Astrocyte (in vitro differentiated cells and primary cell): ENCODE measurements around the gene EGFR. TPM values are rescaled to one million over a fixed set of nuclear protein-coding genes. Genes with fewer than 3 reads are reported as not detected.

Experiments used
- DNase-seq: peaks from one replicate; pipeline ENCODE4 v3.0.0-alpha.2; 2010; ENCODE audit warnings: low read depth
- FAIRE-seq: peaks from 2 replicates; lab custom pipeline; 2011; peaks lifted over from hg19 to GRCh38; lab: Jason Lieb, UNC
- H2AFZ ChIP-seq: 2 replicates; pipeline ENCODE4 v1.6.0; 2012; ENCODE audit warnings: low read depth, low read length, inconsistent platforms
- H3K27ac ChIP-seq: 2 replicates; pipeline ENCODE4 v1.5.1; 2011; ENCODE audit warnings: low read depth, low read length, inconsistent platforms
- H3K27me3 ChIP-seq: 2 replicates; pipeline ENCODE4 v1.6.0; 2011; ENCODE audit warnings: low read length, inconsistent platforms; ENCODE audit not compliant: insufficient read depth
- H3K36me3 ChIP-seq: 2 replicates; pipeline ENCODE4 v1.5.1; 2011; ENCODE audit warnings: low read length, inconsistent platforms; ENCODE audit not compliant: insufficient read depth
- H3K4me1 ChIP-seq: 2 replicates; pipeline ENCODE4 v1.5.1; 2011; ENCODE audit warnings: low read length, inconsistent platforms; ENCODE audit not compliant: insufficient read depth
- H3K4me2 ChIP-seq: 2 replicates; pipeline ENCODE4 v1.6.0; 2012; ENCODE audit warnings: low read length, inconsistent platforms
- H3K4me3 ChIP-seq: 2 replicates; pipeline ENCODE4 v1.5.1; 2011; ENCODE audit warnings: low read depth, mild to moderate bottlenecking, low read length, inconsistent platforms; ENCODE audit not compliant: insufficient read depth
- H3K79me2 ChIP-seq: 2 replicates; pipeline ENCODE4 v1.6.0; 2012; ENCODE audit warnings: mild to moderate bottlenecking, low read length, inconsistent platforms; ENCODE audit not compliant: insufficient read depth
- H3K9ac ChIP-seq: 2 replicates; pipeline ENCODE4 v1.6.0; 2012; ENCODE audit warnings: mild to moderate bottlenecking, low read length, inconsistent platforms
- H3K9me3 ChIP-seq: 2 replicates; pipeline ENCODE4 v1.5.1; 2012; ENCODE audit warnings: low read depth, mild to moderate bottlenecking, low read length, inconsistent platforms; ENCODE audit not compliant: insufficient read depth
- H4K20me1 ChIP-seq: 2 replicates; pipeline ENCODE4 v1.6.0; 2012; ENCODE audit warnings: low read length, inconsistent platforms; ENCODE audit not compliant: insufficient read depth
- H3K27ac Mint-ChIP-seq: one replicate; pipeline ENCODE4 v1.8.0; 2021; ENCODE audit warnings: mild to moderate bottlenecking, mixed read lengths; ENCODE audit not compliant: unreplicated experiment
- H3K27me3 Mint-ChIP-seq: one replicate; pipeline ENCODE4 v1.8.0; 2021; ENCODE audit warnings: low read depth, mixed read lengths; ENCODE audit not compliant: unreplicated experiment
- H3K36me3 Mint-ChIP-seq: one replicate; pipeline ENCODE4 v1.8.0; 2021; ENCODE audit warnings: low read depth, mixed read lengths; ENCODE audit not compliant: unreplicated experiment
- H3K4me1 Mint-ChIP-seq: one replicate; pipeline ENCODE4 v1.8.0; 2021; ENCODE audit warnings: low read depth, mixed read lengths; ENCODE audit not compliant: unreplicated experiment
- H3K4me3 Mint-ChIP-seq: one replicate; pipeline ENCODE4 v1.8.0; 2021; ENCODE audit warnings: mild to moderate bottlenecking, moderate library complexity, mixed read lengths; ENCODE audit not compliant: unreplicated experiment
- H3K9me3 Mint-ChIP-seq: one replicate; pipeline ENCODE4 v1.8.0; 2021; ENCODE audit warnings: mild to moderate bottlenecking, mixed read lengths; ENCODE audit not compliant: unreplicated experiment
- CTCF ChIP-seq: IDR thresholded peaks from 2 replicates; pipeline ENCODE4 v1.5.1; 2011; ENCODE audit warnings: low read depth, mild to moderate bottlenecking, inconsistent platforms, low read length, moderate library complexity; ENCODE audit not compliant: insufficient read depth
- EZH2 ChIP-seq: IDR thresholded peaks from 2 replicates; pipeline ENCODE4 v1.6.1; 2012; ENCODE audit warnings: mild to moderate bottlenecking, low read length, inconsistent platforms; ENCODE audit not compliant: insufficient read depth
- total RNA-seq: library from RNA; stranded (reverse); gene quantifications from 2 replicates; pipeline ENCODE4 v1.2.1, GENCODE V29; 2021

The EGFR gene
- total RNA-seq, 1 donor from 2014 or later, result 27.3 TPM

DNA sequence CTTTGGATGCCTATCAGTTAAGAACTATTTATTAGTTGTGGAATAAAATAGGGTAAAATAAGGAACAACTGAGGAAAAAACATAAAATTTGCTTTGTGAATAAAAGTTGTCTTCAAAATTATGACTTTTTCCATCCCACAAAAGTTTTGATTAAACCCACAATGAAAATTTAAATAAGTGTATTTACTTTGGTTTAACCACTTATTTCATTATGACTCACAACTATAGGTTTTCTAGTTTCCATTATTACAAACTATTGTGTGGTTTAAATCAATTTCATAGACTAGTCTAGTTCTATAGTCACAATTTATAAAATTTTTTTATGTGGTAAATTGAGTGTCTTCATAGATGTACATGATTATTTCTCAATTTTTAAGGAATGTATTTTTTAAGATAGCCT lies 116.6 kb downstream of the EGFR start:
- no peaks in the 10 kb centered on the region for H3K9me3 ChIP-seq
- no peak overlapping the region for H2AFZ ChIP-seq
- H3K27me3 ChIP-seq, result no peaks in the 10 kb centered on the region
- Mint-ChIP-seq H3K9me3 (peaks cover 1% of the 10 kb centered on the region), H3K36me3 (peaks cover 3% of the 10 kb centered on the region), H3K4me1 (peaks cover 34% of the 10 kb centered on the region), H3K4me3 (no peak overlapping the region), H3K27me3 (no peaks in the 10 kb centered on the region), H3K27ac (no peak overlapping the region)
- peak overlapping the region; percentile 100 for H3K27ac ChIP-seq
- H3K4me2 ChIP-seq, result no peak overlapping the region
- TF ChIP-seq EZH2, result no peak
- TF ChIP-seq CTCF, result no peak
- no peak for FAIRE-seq
- H4K20me1 ChIP-seq, result no peaks in the 10 kb centered on the region
- H3K9ac ChIP-seq, result no peak overlapping the region
- H3K79me2 ChIP-seq, result peaks cover 45% of the 10 kb centered on the region
- no peak for DNase-seq
- H3K4me3 ChIP-seq, result no peak overlapping the region
- H3K4me1 ChIP-seq, result peaks cover 43% of the 10 kb centered on the region
- H3K36me3 ChIP-seq, result peaks cover 3% of the 10 kb centered on the region

GRCh38 chr7:55138663-55139062 lies 119.8 kb downstream of the EGFR start:
- H4K20me1 ChIP-seq, result no peaks in the 10 kb centered on the region
- no peak overlapping the region for H3K4me3 ChIP-seq
- Mint-ChIP-seq H3K4me1 (peaks cover 14% of the 10 kb centered on the region), H3K27me3 (no peaks in the 10 kb centered on the region), H3K9me3 (peaks cover 1% of the 10 kb centered on the region), H3K27ac (no peak overlapping the region), H3K4me3 (no peak overlapping the region), H3K36me3 (peaks cover 3% of the 10 kb centered on the region)
- H3K4me1 ChIP-seq, result peaks cover 11% of the 10 kb centered on the region
- FAIRE-seq (no peak), DNase-seq (no peak)
- TF ChIP-seq CTCF (no peak), EZH2 (no peak)
- H3K9ac ChIP-seq, result no peak overlapping the region
- H3K27ac ChIP-seq, result no peak overlapping the region
- no peaks in the 10 kb centered on the region for H3K27me3 ChIP-seq
- H2AFZ ChIP-seq, result no peak overlapping the region
- peaks cover 46% of the 10 kb centered on the region for H3K79me2 ChIP-seq
- H3K36me3 ChIP-seq, result peaks cover 19% of the 10 kb centered on the region
- no peaks in the 10 kb centered on the region for H3K9me3 ChIP-seq
- no peak overlapping the region for H3K4me2 ChIP-seq

DNA sequence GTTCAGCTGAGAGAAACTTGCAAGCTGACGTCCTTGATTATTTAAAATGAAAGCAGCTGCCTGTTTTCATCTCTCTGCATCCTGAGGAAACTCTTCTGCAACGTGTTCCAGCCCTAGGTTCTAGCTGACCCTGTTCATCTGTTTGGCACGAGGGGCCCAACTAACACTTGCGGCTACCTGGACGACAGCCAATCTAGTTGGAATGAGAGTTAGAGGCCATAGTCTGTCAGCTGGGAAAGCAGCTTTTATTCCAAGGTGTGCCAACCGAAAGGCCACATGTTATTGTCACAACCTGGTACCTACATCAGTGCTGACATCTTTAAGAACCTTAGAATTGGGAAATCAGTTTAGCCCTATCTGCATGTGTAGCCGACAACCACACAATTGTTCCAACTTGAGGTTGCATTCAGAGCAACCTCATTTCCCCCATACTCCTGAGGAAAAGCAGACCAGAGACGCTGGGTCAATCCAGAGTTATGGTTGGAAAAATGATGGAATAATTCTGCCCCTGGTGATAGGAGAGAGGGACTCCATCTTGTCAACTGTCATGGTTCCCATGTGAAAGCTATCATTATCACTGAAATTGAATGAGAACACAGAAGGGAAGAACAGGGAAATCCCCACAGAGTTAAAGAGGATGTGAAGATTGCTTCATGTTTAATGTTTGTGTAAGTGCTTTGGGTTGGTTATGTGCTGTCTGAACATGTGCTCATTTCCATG lies 121.6 kb downstream of the EGFR start:
- H3K27ac Mint-ChIP-seq, result no peak overlapping the region

More for the DNA sequence above, 121.6 kb downstream of the EGFR start:
- peaks cover 34% of the 10 kb centered on the region for H3K79me2 ChIP-seq
- H3K27me3 Mint-ChIP-seq, result no peaks in the 10 kb centered on the region
- H3K27me3 ChIP-seq, result no peaks in the 10 kb centered on the region
- no peak for FAIRE-seq
- H3K4me2 ChIP-seq, result no peak overlapping the region
- no peak for DNase-seq
- peaks cover 6% of the 10 kb centered on the region for H3K36me3 Mint-ChIP-seq
- no peak overlapping the region for H3K4me3 ChIP-seq
- H3K9me3 ChIP-seq, result no peaks in the 10 kb centered on the region
- H3K27ac ChIP-seq, result no peak overlapping the region
- H3K4me1 ChIP-seq, result no peaks in the 10 kb centered on the region
- no peak overlapping the region for H2AFZ ChIP-seq
- no peak for TF ChIP-seq EZH2
- TF ChIP-seq CTCF, result no peak
- H3K4me1 Mint-ChIP-seq, result peaks cover 6% of the 10 kb centered on the region
- no peak overlapping the region for H3K9ac ChIP-seq
- peaks cover 1% of the 10 kb centered on the region for H3K9me3 Mint-ChIP-seq
- H3K4me3 Mint-ChIP-seq, result no peak overlapping the region
- no peaks in the 10 kb centered on the region for H4K20me1 ChIP-seq
- H3K36me3 ChIP-seq, result peaks cover 23% of the 10 kb centered on the region
